CD14-positive monocyte (primary cell): ENCODE data around the gene AGPAT3. TPM values are rescaled to one million over a fixed set of nuclear protein-coding genes. Genes with fewer than 3 reads are reported as not detected.
A peak's percentile ranks its signal among the peaks of the same experiment; 100 is the strongest.

Source experiments
- DNase-seq, 3 donors: peaks; one replicate each; pipeline ENCODE4 v3.0.0-alpha.2; 2011 to 2022
- H2AFZ ChIP-seq: 2 replicates; pipeline ENCODE4 v1.6.0; 2012; ENCODE audit warnings: mild to moderate bottlenecking, low read depth, low read length, inconsistent platforms; ENCODE audit not compliant: insufficient read depth, poor library complexity, severe bottlenecking
- H3K27ac ChIP-seq, 2 donors: 1 replicate in 1 of 2; 2 replicates in 1 of 2; pipeline ENCODE4 v1.5.1; 2012 to 2013; ENCODE audit warnings: low read length in 2 of 2, control low read depth in 1 of 2, inconsistent platforms in 1 of 2, low read depth in 1 of 2, mild to moderate bottlenecking in 1 of 2
- H3K27me3 ChIP-seq, 2 donors: one replicate each; pipeline versions ENCODE4 v1.6.0 to v1.6.1; 2011 to 2013; ENCODE audit warnings: low read length in 2 of 2; ENCODE audit not compliant: control insufficient read depth in 2 of 2, insufficient read depth in 2 of 2
- H3K36me3 ChIP-seq, 2 donors: replicated peaks in 1 of 2; 1 replicate in 1 of 2; 2 replicates in 1 of 2; pipeline versions ENCODE4 v1.5.1 to v1.6.1; 2012 to 2013; ENCODE audit warnings: low read length in 2 of 2, control low read depth in 1 of 2, inconsistent platforms in 1 of 2, mild to moderate bottlenecking in 1 of 2; ENCODE audit not compliant: insufficient read depth in 2 of 2, control insufficient read depth in 1 of 2
- H3K4me1 ChIP-seq, 2 donors: 1 replicate in 1 of 2; 2 replicates in 1 of 2; pipeline versions ENCODE4 v1.5.1 to v1.6.1; 2012 to 2013; ENCODE audit warnings: low read length in 2 of 2, control low read depth in 1 of 2, inconsistent platforms in 1 of 2, mild to moderate bottlenecking in 1 of 2, moderate library complexity in 1 of 2; ENCODE audit not compliant: insufficient read depth in 2 of 2, control insufficient read depth in 1 of 2
- H3K4me2 ChIP-seq: replicated peaks from 2 replicates; pipeline ENCODE3; 2012; ENCODE audit warnings: low read length, moderate library complexity, mild to moderate bottlenecking; ENCODE audit not compliant: poor library complexity, severe bottlenecking; ENCODE audit errors: extremely low read depth
- H3K4me3 ChIP-seq, 3 experiments: fragments of 200-600 bp in 1 of 3; sonication (generic) in 1 of 3; replicated peaks in 1 of 3; 1 replicate in 2 of 3; 2 replicates in 1 of 3; pipeline ENCODE4 v1.5.1; 2011 to 2013; ENCODE audit warnings: low read length in 3 of 3, mild to moderate bottlenecking in 3 of 3, control low read depth in 2 of 3, low read depth in 2 of 3, inconsistent platforms in 1 of 3, moderate library complexity in 1 of 3
- H3K79me2 ChIP-seq: 2 replicates; pipeline ENCODE4 v1.6.0; 2012; ENCODE audit warnings: mild to moderate bottlenecking, control low read depth, inconsistent platforms, low read length, moderate library complexity; ENCODE audit not compliant: insufficient read depth
- H3K9ac ChIP-seq: 2 replicates; pipeline ENCODE4 v1.6.0; 2017; ENCODE audit warnings: low read length, mild to moderate bottlenecking; ENCODE audit not compliant: insufficient read depth, poor library complexity, severe bottlenecking
- H3K9me3 ChIP-seq, 2 donors: replicated peaks in 1 of 2; 1 replicate in 1 of 2; 2 replicates in 1 of 2; pipeline versions ENCODE4 v1.5.1 to v1.6.1; 2012 to 2013; ENCODE audit warnings: low read length in 2 of 2, control low read depth in 1 of 2; ENCODE audit not compliant: control insufficient read depth in 1 of 2, insufficient read depth in 1 of 2
- H4K20me1 ChIP-seq: 2 replicates; pipeline ENCODE4 v1.6.0; 2012; ENCODE audit warnings: mild to moderate bottlenecking, low read length, control low read depth, moderate library complexity; ENCODE audit not compliant: insufficient read depth
- H3K27ac Mint-ChIP-seq, 7 donors: one replicate each; pipeline ENCODE4 v1.8.0; 2020; ENCODE audit warnings: mild to moderate bottlenecking in 7 of 7, mixed read lengths in 7 of 7, moderate library complexity in 6 of 7, inconsistent platforms in 2 of 7
- H3K27me3 Mint-ChIP-seq, 3 donors: one replicate each; pipeline ENCODE4 v1.8.0; 2021 to 2022; ENCODE audit warnings: low read depth in 3 of 3, mild to moderate bottlenecking in 3 of 3, mixed read lengths in 3 of 3, moderate library complexity in 3 of 3, inconsistent platforms in 1 of 3
- H3K36me3 Mint-ChIP-seq, 2 donors: one replicate each; pipeline ENCODE4 v1.8.0; 2020; ENCODE audit warnings: mixed read lengths in 2 of 2, inconsistent platforms in 1 of 2, mild to moderate bottlenecking in 1 of 2
- H3K4me1 Mint-ChIP-seq: one replicate; pipeline ENCODE4 v1.8.0; 2020; ENCODE audit warnings: mild to moderate bottlenecking, mixed read lengths
- H3K4me3 Mint-ChIP-seq, 2 donors: one replicate each; pipeline ENCODE4 v1.8.0; 2020; ENCODE audit warnings: mild to moderate bottlenecking in 2 of 2, mixed read lengths in 2 of 2, moderate library complexity in 1 of 2
- H3K9me3 Mint-ChIP-seq, 7 donors: one replicate each; pipeline ENCODE4 v1.8.0; 2020 to 2022; ENCODE audit warnings: mixed read lengths in 7 of 7, mild to moderate bottlenecking in 6 of 7, moderate library complexity in 6 of 7, inconsistent platforms in 2 of 7
- WGBS: methylation state at CpG from one replicate; pipeline ENCODE4 v1.1.5; 2013; ENCODE audit warnings: missing lambda C conversion rate; ENCODE audit not compliant: insufficient coverage; 5-methylcytosine and 5-hydroxymethylcytosine counted together
- intact Hi-C, 2 donors: fragments of 100-400 bp; cut with micrococcal nuclease; formaldehyde crosslinking; loops; one replicate each; pipeline versions ENCODE4 v1.15.0 to v1.15.1; 2023
- polyA plus RNA-seq, 3 donors: library from polyadenylated mRNA; depleted of rRNA in 1 of 3; unstranded in 2 of 3; stranded (reverse) in 1 of 3; fragments of 300-500 nt in 2 of 3; fragments of >200 nt in 1 of 3; fragmentation: Illumina TruSeq in 2 of 3; gene quantifications; 1 replicate in 2 of 3; 2 replicates in 1 of 3; pipeline ENCODE4 v1.2.3, GENCODE V29; 2012 to 2021
- TF ChIP-seq, protein P1 (sequence below): fragments of 200-600 bp; IDR thresholded peaks from one replicate; pipeline ENCODE4 v1.8.0; 2022; ENCODE audit warnings: antibody characterized with exemption, mild to moderate bottlenecking

Gene AGPAT3
- polyA plus RNA-seq, 3 donors, result 24.9 to 49.3 (median 26.2) TPM

DNA sequence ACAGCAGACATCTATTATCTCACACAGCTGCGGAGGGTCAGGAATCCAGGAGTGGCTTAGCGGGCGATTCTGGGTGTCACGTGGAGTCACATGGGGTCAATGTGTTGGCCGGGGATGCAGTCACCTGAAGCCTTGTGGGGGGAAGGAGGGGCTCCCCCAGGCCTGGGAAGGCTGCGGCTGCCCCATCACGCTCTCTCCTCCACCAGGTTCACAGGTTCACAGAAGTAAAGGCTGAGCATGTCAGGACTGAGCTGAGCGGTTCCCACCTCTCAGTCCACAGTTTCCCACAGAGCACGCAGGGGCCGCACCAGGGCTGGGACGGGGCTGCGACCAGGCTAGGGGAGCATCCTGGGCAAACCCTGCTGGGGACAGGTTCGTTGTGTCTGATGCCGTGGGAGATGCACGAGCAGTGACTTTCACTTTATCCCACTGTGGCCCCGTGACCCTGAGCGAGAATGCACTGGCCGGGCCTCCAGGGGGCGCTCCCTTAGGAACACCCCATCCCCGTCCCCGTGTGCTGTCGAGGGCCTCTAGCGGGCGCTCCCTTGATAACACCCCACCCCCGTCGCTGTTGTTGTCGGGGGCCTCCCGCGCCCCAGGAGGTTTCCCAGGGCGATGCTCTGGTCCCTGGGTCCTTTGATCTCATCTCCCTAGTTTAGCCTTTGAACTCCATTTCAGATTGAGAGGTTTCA lies 73.9 kb downstream of the AGPAT3 start:
- H3K4me2 ChIP-seq, result peak overlapping the region; percentile 79
- peaks cover 34 to 56% of the 10 kb centered on the region in 2 donors for H3K36me3 ChIP-seq
- peak; percentile 80 to 84 (median 81) for DNase-seq
- Mint-ChIP-seq H3K27me3 (peaks cover 0 to 2% (median 0%) of the 10 kb centered on the region in 3 donors), H3K4me1 (peaks cover 22% of the 10 kb centered on the region), H3K27ac (peak overlapping the region; percentile 47 to 89 (median 81)), H3K36me3 (peaks cover 25 to 69% of the 10 kb centered on the region in 2 donors), H3K4me3 (peak overlapping the region; percentile 83 to 93), H3K9me3 (peaks cover 0 to 3% (median 0%) of the 10 kb centered on the region in 7 donors)
- no peaks in the 10 kb centered on the region for H3K27me3 ChIP-seq
- peak overlapping the region in 1 of 2 donors; percentile 48 for H3K27ac ChIP-seq
- no peaks in the 10 kb centered on the region for H3K9me3 ChIP-seq
- peaks cover 15 to 21% of the 10 kb centered on the region in 2 donors for H3K4me1 ChIP-seq
- H4K20me1 ChIP-seq, result peaks cover 100% of the 10 kb centered on the region
- intact Hi-C loops, result loop anchor here (5.0 to 10.0 kb wide), 2 partner anchors 124 to 127 kb away; no protein-coding TSS in a partner anchor
- TF ChIP-seq, protein P1, sequence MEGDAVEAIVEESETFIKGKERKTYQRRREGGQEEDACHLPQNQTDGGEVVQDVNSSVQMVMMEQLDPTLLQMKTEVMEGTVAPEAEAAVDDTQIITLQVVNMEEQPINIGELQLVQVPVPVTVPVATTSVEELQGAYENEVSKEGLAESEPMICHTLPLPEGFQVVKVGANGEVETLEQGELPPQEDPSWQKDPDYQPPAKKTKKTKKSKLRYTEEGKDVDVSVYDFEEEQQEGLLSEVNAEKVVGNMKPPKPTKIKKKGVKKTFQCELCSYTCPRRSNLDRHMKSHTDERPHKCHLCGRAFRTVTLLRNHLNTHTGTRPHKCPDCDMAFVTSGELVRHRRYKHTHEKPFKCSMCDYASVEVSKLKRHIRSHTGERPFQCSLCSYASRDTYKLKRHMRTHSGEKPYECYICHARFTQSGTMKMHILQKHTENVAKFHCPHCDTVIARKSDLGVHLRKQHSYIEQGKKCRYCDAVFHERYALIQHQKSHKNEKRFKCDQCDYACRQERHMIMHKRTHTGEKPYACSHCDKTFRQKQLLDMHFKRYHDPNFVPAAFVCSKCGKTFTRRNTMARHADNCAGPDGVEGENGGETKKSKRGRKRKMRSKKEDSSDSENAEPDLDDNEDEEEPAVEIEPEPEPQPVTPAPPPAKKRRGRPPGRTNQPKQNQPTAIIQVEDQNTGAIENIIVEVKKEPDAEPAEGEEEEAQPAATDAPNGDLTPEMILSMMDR, result peak; percentile 100
- peaks cover 91% of the 10 kb centered on the region for H3K79me2 ChIP-seq
- H3K4me3 ChIP-seq, result peak overlapping the region; percentile 16 to 67 (median 23)
- no peak overlapping the region for H2AFZ ChIP-seq
- WGBS, result 14% methylated on average over 19 of the region's 30 CpGs
- H3K9ac ChIP-seq, result peak overlapping the region; percentile 34

GRCh38 chr21:43939443-43940328 lies 74.7 kb downstream of the AGPAT3 start:
- Histone ChIP-seq H3K9me3 (no peaks in the 10 kb centered on the region), H3K79me2 (peaks cover 91% of the 10 kb centered on the region), H3K4me3 (no peak overlapping the region), H3K4me1 (peaks cover 15 to 21% of the 10 kb centered on the region in 2 donors), H4K20me1 (peaks cover 100% of the 10 kb centered on the region), H3K27ac (no peak overlapping the region), H3K36me3 (peaks cover 33 to 55% of the 10 kb centered on the region in 2 donors), H3K27me3 (no peaks in the 10 kb centered on the region), H2AFZ (no peak overlapping the region), H3K4me2 (peak overlapping the region; percentile 79), H3K9ac (no peak overlapping the region)
- TF ChIP-seq, protein P1, result peak; percentile 80
- DNase-seq, result no peak
- H3K4me1 Mint-ChIP-seq, result peaks cover 22% of the 10 kb centered on the region
- WGBS, result 92% methylated on average over 27 of the region's 30 CpGs
- no peak overlapping the region for H3K4me3 Mint-ChIP-seq
- H3K9me3 Mint-ChIP-seq, result peaks cover 0 to 3% (median 0%) of the 10 kb centered on the region in 7 donors
- H3K27ac Mint-ChIP-seq, result peak overlapping the region in 4 of 7 donors; percentile 8 to 81 (median 62)
- peaks cover 21 to 69% of the 10 kb centered on the region in 2 donors for H3K36me3 Mint-ChIP-seq
- H3K27me3 Mint-ChIP-seq, result peaks cover 0 to 2% (median 0%) of the 10 kb centered on the region in 3 donors
- intact Hi-C loops, result loop anchor here (5.0 to 10.0 kb wide), 2 partner anchors 125 to 127 kb away; no protein-coding TSS in a partner anchor
